ENCODE data around the gene C1orf56.

DNA sequence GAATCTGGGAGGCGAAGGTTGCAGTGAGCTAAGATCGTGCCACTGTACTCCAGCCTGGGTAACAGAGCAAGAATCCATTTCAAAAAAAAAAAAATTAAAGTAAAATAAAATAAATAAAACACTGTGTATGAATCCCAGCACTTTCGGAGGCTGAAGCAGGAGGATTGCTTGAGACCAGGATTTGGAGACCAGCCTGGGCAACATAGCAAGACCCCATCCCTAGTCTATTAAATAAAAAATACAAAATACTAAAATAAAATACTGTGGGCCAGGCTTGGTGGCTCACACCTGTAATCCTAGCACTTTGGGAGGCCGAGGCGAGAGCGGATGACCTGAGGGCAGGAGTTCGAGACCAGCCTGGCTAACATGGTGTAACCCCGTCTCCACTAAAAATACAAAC lies 15.4 kb upstream of the C1orf56 start:
- TF ChIP-seq POLR2A (IDR thresholded peaks at IDR 0.05) = no peak
- TF ChIP-seq, protein P1, sequence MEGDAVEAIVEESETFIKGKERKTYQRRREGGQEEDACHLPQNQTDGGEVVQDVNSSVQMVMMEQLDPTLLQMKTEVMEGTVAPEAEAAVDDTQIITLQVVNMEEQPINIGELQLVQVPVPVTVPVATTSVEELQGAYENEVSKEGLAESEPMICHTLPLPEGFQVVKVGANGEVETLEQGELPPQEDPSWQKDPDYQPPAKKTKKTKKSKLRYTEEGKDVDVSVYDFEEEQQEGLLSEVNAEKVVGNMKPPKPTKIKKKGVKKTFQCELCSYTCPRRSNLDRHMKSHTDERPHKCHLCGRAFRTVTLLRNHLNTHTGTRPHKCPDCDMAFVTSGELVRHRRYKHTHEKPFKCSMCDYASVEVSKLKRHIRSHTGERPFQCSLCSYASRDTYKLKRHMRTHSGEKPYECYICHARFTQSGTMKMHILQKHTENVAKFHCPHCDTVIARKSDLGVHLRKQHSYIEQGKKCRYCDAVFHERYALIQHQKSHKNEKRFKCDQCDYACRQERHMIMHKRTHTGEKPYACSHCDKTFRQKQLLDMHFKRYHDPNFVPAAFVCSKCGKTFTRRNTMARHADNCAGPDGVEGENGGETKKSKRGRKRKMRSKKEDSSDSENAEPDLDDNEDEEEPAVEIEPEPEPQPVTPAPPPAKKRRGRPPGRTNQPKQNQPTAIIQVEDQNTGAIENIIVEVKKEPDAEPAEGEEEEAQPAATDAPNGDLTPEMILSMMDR (IDR thresholded peaks at IDR 0.05) = no peak
- no peak for TF ChIP-seq EP300 (IDR thresholded peaks at IDR 0.05)
- TF ChIP-seq POLR2AphosphoS5 (IDR thresholded peaks at IDR 0.05) = no peak
